GM12891 (cell line): ENCODE results near the gene C10orf71.

Experiments used
- DNase-seq: peaks from one replicate; pipeline ENCODE4 v3.0.0; 2011; ENCODE audit warnings: low spot score; ENCODE audit not compliant: insufficient read length
- FAIRE-seq: peaks from 2 replicates; lab custom pipeline; 2011; peaks lifted over from hg19 to GRCh38; lab: Jason Lieb, UNC
- PAX5 ChIP-seq: IDR thresholded peaks from 2 replicates; pipeline ENCODE4 v1.6.1; 2011; ENCODE audit warnings: low read length, moderate library complexity, mild to moderate bottlenecking; ENCODE audit not compliant: insufficient read depth, severe bottlenecking
- POLR2A ChIP-seq: IDR thresholded peaks from 2 replicates; pipeline ENCODE4 v1.6.1; 2011; ENCODE audit warnings: low read depth, low read length, control low read depth
- POLR2AphosphoS5 ChIP-seq: IDR thresholded peaks from 2 replicates; pipeline ENCODE4 v1.6.1; 2011; ENCODE audit warnings: low read depth, low read length, control low read depth
- POU2F2 ChIP-seq: IDR thresholded peaks from 2 replicates; pipeline ENCODE4 v1.6.1; 2011; ENCODE audit warnings: low read depth, mild to moderate bottlenecking, control low read depth, low read length, moderate library complexity
- SPI1 ChIP-seq: IDR thresholded peaks from 2 replicates; pipeline ENCODE4 v1.6.1; 2011; ENCODE audit warnings: low read depth, low read length, control low read depth
- TAF1 ChIP-seq: IDR thresholded peaks from 2 replicates; pipeline ENCODE4 v1.6.1; 2011; ENCODE audit warnings: low read depth, low read length, control low read depth

C10orf71 gene

GRCh38 chr10:49356181-49356580 is 57.2 kb downstream of the C10orf71 start:
- no peak for TF ChIP-seq POU2F2
- no peak for TF ChIP-seq POLR2A
- TF ChIP-seq PAX5, result no peak
- TF ChIP-seq TAF1, result no peak
- no peak for TF ChIP-seq POLR2AphosphoS5
- no peak for TF ChIP-seq SPI1
- no peak for DNase-seq
- no peak for FAIRE-seq

GRCh38 chr10:49356944-49357343 is 58.0 kb downstream of the C10orf71 start:
- FAIRE-seq, result no peak
- TF ChIP-seq TAF1, result no peak
- no peak for TF ChIP-seq SPI1
- no peak for TF ChIP-seq POLR2A
- TF ChIP-seq POLR2AphosphoS5, result no peak
- TF ChIP-seq PAX5, result no peak
- TF ChIP-seq POU2F2, result no peak
- DNase-seq, result no peak

GRCh38 chr10:49357910-49358309 is 58.9 kb downstream of the C10orf71 start:
- no peak for TF ChIP-seq POU2F2
- TF ChIP-seq POLR2AphosphoS5, result no peak
- TF ChIP-seq POLR2A, result no peak
- TF ChIP-seq PAX5, result no peak
- no peak for TF ChIP-seq TAF1
- TF ChIP-seq SPI1, result no peak
- DNase-seq (no peak), FAIRE-seq (no peak)

GRCh38 chr10:49359349-49360270 is 60.6 kb downstream of the C10orf71 start:
- FAIRE-seq, result no peak
- DNase-seq, result no peak
- TF ChIP-seq POLR2A (no peak), TAF1 (no peak), PAX5 (no peak), POLR2AphosphoS5 (no peak), POU2F2 (no peak), SPI1 (no peak)

- FAIRE-seq (no peak), DNase-seq (no peak)
- TF ChIP-seq PAX5 (no peak), POU2F2 (no peak), SPI1 (no peak), POLR2AphosphoS5 (no peak), POLR2A (no peak), TAF1 (no peak)
Observed at GRCh38 chr10:49360271-49361177, 61.6 kb downstream of the C10orf71 start.

- FAIRE-seq (no peak), DNase-seq (no peak)
- no peak for TF ChIP-seq POU2F2
Observed at GRCh38 chr10:49361178-49361554, 62.2 kb downstream of the C10orf71 start.

GRCh38 chr10:49361735-49362568 is 63.0 kb downstream of the C10orf71 start:
- FAIRE-seq (no peak), DNase-seq (no peak)
- no peak for TF ChIP-seq TAF1
- no peak for TF ChIP-seq POLR2AphosphoS5
- TF ChIP-seq PAX5, result no peak
- no peak for TF ChIP-seq SPI1
- no peak for TF ChIP-seq POU2F2
- TF ChIP-seq POLR2A, result no peak

GRCh38 chr10:49362596-49363260 is 63.8 kb downstream of the C10orf71 start:
- DNase-seq (peak; percentile 63), FAIRE-seq (peak; percentile 65)
- TF ChIP-seq POLR2AphosphoS5 (no peak), SPI1 (peak; percentile 93)

GRCh38 chr10:49363309-49364031 is 64.5 kb downstream of the C10orf71 start:
- DNase-seq (no peak), FAIRE-seq (no peak)
- TF ChIP-seq POU2F2, result no peak
- TF ChIP-seq POLR2A, result no peak
- no peak for TF ChIP-seq SPI1
